B cell (primary cell): ENCODE results near the gene PSRC1. TPM values are rescaled to one million over a fixed set of nuclear protein-coding genes. Genes with fewer than 3 reads are reported as not detected.

Source experiments
- ATAC-seq: fragments of 200-7000 bp; cut with Tn5 transposase; one replicate; pipeline ENCODE4 v1.10.0; 2021; ENCODE audit warnings: low read depth, mild to moderate bottlenecking, moderate number of reproducible peaks, moderate library complexity
- CTCF ChIA-PET: fragments of 350-600 bp; sonication (Branson Sonifier 250); formaldehyde crosslinking; loops from one replicate; lab custom pipeline; 2021; ENCODE audit warnings: antibody characterized with exemption, inconsistent platforms; lab: Charles Lee
- POLR2A ChIA-PET: fragments of 350-600 bp; sonication (Branson Sonifier 250); formaldehyde crosslinking; loops from one replicate; lab custom pipeline; 2021; ENCODE audit warnings: antibody characterized with exemption; lab: Charles Lee
- DNase-seq: peaks from one replicate; pipeline ENCODE4 v3.0.0; 2013
- H2AFZ ChIP-seq: 2 replicates; pipeline ENCODE4 v1.6.1; 2012; ENCODE audit warnings: mild to moderate bottlenecking, low read depth, low read length; ENCODE audit not compliant: insufficient read depth, poor library complexity, severe bottlenecking
- H3K27ac ChIP-seq, 2 donors: 1 replicate in 1 of 2; 2 replicates in 1 of 2; pipeline ENCODE4 v1.5.1; 2012 to 2013; ENCODE audit warnings: low read length in 2 of 2, mild to moderate bottlenecking in 2 of 2, moderate library complexity in 1 of 2
- H3K27me3 ChIP-seq, 4 experiments: fragments of 200-600 bp in 1 of 4; sonication (generic) in 1 of 4; replicated peaks in 1 of 4; 1 replicate in 2 of 4; 2 replicates in 2 of 4; pipeline versions ENCODE4 v1.6.1 to v1.7.0; 2013 to 2016; ENCODE audit warnings: low read length in 3 of 4, mild to moderate bottlenecking in 2 of 4, mixed read lengths in 1 of 4, moderate library complexity in 1 of 4; ENCODE audit not compliant: insufficient read depth in 4 of 4, control insufficient read depth in 3 of 4; ENCODE audit errors: control extremely low read depth in 1 of 4
- H3K36me3 ChIP-seq, 2 experiments: replicated peaks in 1 of 2; 1 replicate in 1 of 2; 2 replicates in 1 of 2; pipeline versions ENCODE4 v1.6.1 to v1.7.1; 2013; ENCODE audit warnings: low read length in 1 of 2; ENCODE audit not compliant: insufficient read depth in 2 of 2, control insufficient read depth in 1 of 2; ENCODE audit errors: control extremely low read depth in 1 of 2, extremely low read depth in 1 of 2
- H3K4me1 ChIP-seq, 2 donors: fragments of 200-600 bp in 1 of 2; sonication (generic) in 1 of 2; 1 replicate in 1 of 2; 2 replicates in 1 of 2; pipeline versions ENCODE4 v1.5.1 to v1.6.1; 2013 to 2017; ENCODE audit warnings: low read length in 2 of 2; ENCODE audit not compliant: control insufficient read depth in 2 of 2, insufficient read depth in 2 of 2
- H3K4me2 ChIP-seq: replicated peaks from 2 replicates; pipeline ENCODE3; 2012; ENCODE audit warnings: mild to moderate bottlenecking, low read depth, low read length; ENCODE audit not compliant: poor library complexity, severe bottlenecking
- H3K4me3 ChIP-seq, 5 experiments: fragments of 200-600 bp in 1 of 5; sonication (generic) in 1 of 5; 1 replicate in 3 of 5; 2 replicates in 2 of 5; pipeline versions ENCODE4 v1.5.1 to v1.7.0; 2011 to 2016; ENCODE audit warnings: low read length in 4 of 5, mild to moderate bottlenecking in 4 of 5, low read depth in 2 of 5, control low read depth in 1 of 5, moderate library complexity in 1 of 5; ENCODE audit not compliant: insufficient read depth in 1 of 5; ENCODE audit errors: control extremely low read depth in 1 of 5, extremely low read depth in 1 of 5
- H3K79me2 ChIP-seq: fragments of 200-600 bp; sonication (generic); one replicate; pipeline ENCODE4 v1.6.0; 2016; ENCODE audit warnings: low read length; ENCODE audit not compliant: control insufficient read depth, insufficient read depth
- H3K9ac ChIP-seq: fragments of 200-600 bp; sonication (generic); 2 replicates; pipeline ENCODE4 v1.6.1; 2017; ENCODE audit warnings: mild to moderate bottlenecking, low read length, moderate library complexity
- H3K9me3 ChIP-seq, 3 donors: one replicate each; pipeline versions ENCODE4 v1.6.1 to v1.7.1; 2013; ENCODE audit warnings: low read length in 2 of 3; ENCODE audit not compliant: control insufficient read depth in 2 of 3, insufficient read depth in 1 of 3; ENCODE audit errors: control extremely low read depth in 1 of 3
- H4K20me1 ChIP-seq: 2 replicates; pipeline ENCODE4 v1.6.0; 2012; ENCODE audit warnings: mild to moderate bottlenecking, low read length; ENCODE audit not compliant: insufficient read depth, control insufficient read depth, poor library complexity, severe bottlenecking
- H3K27ac Mint-ChIP-seq: one replicate; pipeline ENCODE4 v1.8.0; 2021; ENCODE audit warnings: mixed read lengths
- H3K27me3 Mint-ChIP-seq: one replicate; pipeline ENCODE4 v1.8.0; 2021; ENCODE audit warnings: mixed read lengths
- H3K4me1 Mint-ChIP-seq: one replicate; pipeline ENCODE4 v1.8.0; 2021; ENCODE audit warnings: mixed read lengths
- H3K4me3 Mint-ChIP-seq: one replicate; pipeline ENCODE4 v1.8.0; 2021; ENCODE audit warnings: mixed read lengths
- H3K9me3 Mint-ChIP-seq: one replicate; pipeline ENCODE4 v1.8.0; 2022; ENCODE audit warnings: mixed read lengths; ENCODE audit not compliant: insufficient read depth
- CTCF ChIP-seq: fragments of 200-600 bp; IDR thresholded peaks from one replicate; pipeline ENCODE4 v1.8.0; 2022; ENCODE audit warnings: antibody characterized with exemption, mild to moderate bottlenecking
- EZH2 ChIP-seq: IDR thresholded peaks from 2 replicates; pipeline ENCODE4 v1.6.1; 2012; ENCODE audit warnings: borderline replicate concordance, low read depth, mild to moderate bottlenecking, moderate library complexity, low read length; ENCODE audit not compliant: insufficient read depth, poor library complexity, severe bottlenecking
- whole genome bisulfite sequencing: methylation state at CpG from one replicate; pipeline ENCODE4 v1.1.5; 2013; ENCODE audit warnings: missing lambda C conversion rate; ENCODE audit not compliant: insufficient coverage; 5-methylcytosine and 5-hydroxymethylcytosine counted together
- intact Hi-C: fragments of 100-400 bp; cut with micrococcal nuclease; formaldehyde crosslinking; loops from one replicate; pipeline ENCODE4 v1.10.0; 2022
- polyA plus RNA-seq: library from polyadenylated mRNA; depleted of rRNA; stranded (reverse); fragments of >200 nt; gene quantifications from 2 replicates; pipeline ENCODE4 v1.2.3, GENCODE V29; 2012
- total RNA-seq, 2 donors: library from RNA; stranded (reverse); fragments of 120-200 nt in 1 of 2; gene quantifications; 1 replicate in 1 of 2; 2 replicates in 1 of 2; pipeline versions ENCODE4 v1.2.3 to v1.2.4, GENCODE V29; 2013 to 2022

The PSRC1 gene
- total and polyA plus RNA-seq, 2 donors (not counting 1 experiment from before 2014, with no cell fraction given): 0.25 TPM; not detected in 1

DNA sequence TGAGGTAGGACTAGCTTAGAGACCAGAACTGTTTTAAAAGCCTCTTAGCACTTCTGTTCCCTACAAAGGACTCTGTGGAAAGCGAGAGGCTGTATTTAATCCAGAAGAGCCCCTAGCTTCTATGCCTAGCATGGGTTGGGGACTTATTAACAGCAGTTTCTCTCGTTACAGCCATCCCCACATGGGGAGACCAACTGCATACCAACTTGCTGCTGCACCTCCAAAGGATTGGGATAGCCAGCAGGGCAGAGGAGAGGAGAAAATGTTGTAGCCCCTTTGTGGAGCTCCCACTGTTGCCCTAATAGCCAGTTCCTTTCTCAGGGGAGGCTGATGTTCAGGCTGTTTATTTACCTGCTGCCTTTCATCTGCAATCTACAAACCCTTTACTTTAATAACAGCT, 44.6 kb downstream of the PSRC1 start:
- WGBS: 100% methylated on average over 1 of the region's 2 CpGs
- DNase-seq (no peak), ATAC-seq (no peak)
- intact Hi-C loops: no loop called here
- Histone ChIP-seq H3K9ac (no peak overlapping the region), H3K36me3 (peaks cover 2 to 47% of the 10 kb centered on the region in 2 experiments), H3K27me3 (peaks cover 0 to 16% (median under 1%) of the 10 kb centered on the region in 4 experiments), H2AFZ (no peak overlapping the region), H3K4me1 (peaks cover 0 to 7% of the 10 kb centered on the region in 2 donors), H3K79me2 (no peaks in the 10 kb centered on the region), H4K20me1 (peaks cover 8% of the 10 kb centered on the region), H3K4me2 (no peak overlapping the region), H3K4me3 (no peak overlapping the region), H3K9me3 (no peaks in the 10 kb centered on the region), H3K27ac (no peak overlapping the region)
- no peaks in the 10 kb centered on the region for H3K9me3 Mint-ChIP-seq
- no peak overlapping the region for H3K4me3 Mint-ChIP-seq
- ChIA-PET CTCF (interaction anchor here (0.9 to 2.9 kb wide), 3 partner anchors 14 to 294 kb away, joined by 3 to 8 read pairs (median 3); no protein-coding TSS in a partner anchor), POLR2A (no interaction called here)
- H3K27me3 Mint-ChIP-seq: peaks cover 7% of the 10 kb centered on the region
- H3K27ac Mint-ChIP-seq: no peak overlapping the region
- peaks cover 19% of the 10 kb centered on the region for H3K4me1 Mint-ChIP-seq
- TF ChIP-seq CTCF: no peak
- TF ChIP-seq EZH2: no peak

GRCh38 chr1:109237512-109237911, 45.4 kb downstream of the PSRC1 start:
- WGBS: 96% methylated on average over 3 of the region's 3 CpGs
- Mint-ChIP-seq H3K4me1 (peaks cover 17% of the 10 kb centered on the region), H3K27me3 (peaks cover 6% of the 10 kb centered on the region), H3K9me3 (no peaks in the 10 kb centered on the region), H3K27ac (no peak overlapping the region), H3K4me3 (no peak overlapping the region)
- intact Hi-C loops: no loop called here
- Histone ChIP-seq H3K27ac (no peak overlapping the region), H4K20me1 (peaks cover 8% of the 10 kb centered on the region), H3K4me3 (no peak overlapping the region), H3K4me2 (no peak overlapping the region), H3K27me3 (peaks cover 0 to 9% (median 0%) of the 10 kb centered on the region in 4 experiments), H2AFZ (no peak overlapping the region), H3K36me3 (peaks cover 2 to 54% of the 10 kb centered on the region in 2 experiments), H3K4me1 (peaks cover 0 to 7% of the 10 kb centered on the region in 2 donors), H3K9me3 (no peaks in the 10 kb centered on the region), H3K79me2 (no peaks in the 10 kb centered on the region), H3K9ac (no peak overlapping the region)
- CTCF ChIA-PET: interaction anchor here (0.6 kb wide), 1 partner anchor 42 kb away, joined by 3 read pairs; no protein-coding TSS in a partner anchor
- ATAC-seq (no peak), DNase-seq (no peak)
- POLR2A ChIA-PET: no interaction called here
- TF ChIP-seq EZH2: no peak
- no peak for TF ChIP-seq CTCF
